H1 (cell line): ENCODE results near the gene ARHGEF4.

Experiments used
- ATF2 ChIP-seq: IDR thresholded peaks from 2 replicates; pipeline ENCODE4 v1.6.1; 2012; ENCODE audit warnings: low read length, inconsistent platforms
- ATF3 ChIP-seq: IDR thresholded peaks from 2 replicates; pipeline ENCODE4 v1.6.1; 2011; ENCODE audit warnings: low read depth, mild to moderate bottlenecking, low read length; ENCODE audit not compliant: insufficient read depth
- BRCA1 ChIP-seq: IDR thresholded peaks from 2 replicates; pipeline ENCODE4 v1.6.1; 2012; ENCODE audit warnings: low read depth, low read length, improper control_type of control experiment
- CHD1 ChIP-seq: IDR thresholded peaks from 2 replicates; pipeline ENCODE4 v1.6.1; 2012; ENCODE audit warnings: low read depth, low read length, improper control_type of control experiment
- CTCF ChIP-seq, 3 experiments: IDR thresholded peaks; 1 replicate in 2 of 3; 2 replicates in 1 of 3; pipeline versions ENCODE4 v1.5.1 to v1.6.1; 2011; ENCODE audit warnings: low read length in 3 of 3, mild to moderate bottlenecking in 3 of 3, inconsistent platforms in 2 of 3, low read depth in 1 of 3, moderate library complexity in 1 of 3; ENCODE audit not compliant: insufficient read depth in 1 of 3; ENCODE audit errors: control extremely low read depth in 1 of 3
- EP300 ChIP-seq, 2 experiments: IDR thresholded peaks; 1 replicate in 1 of 2; 2 replicates in 1 of 2; pipeline ENCODE4 v1.6.1; 2011 to 2012; ENCODE audit warnings: low read depth in 2 of 2, low read length in 2 of 2, mild to moderate bottlenecking in 2 of 2, borderline replicate concordance in 1 of 2, inconsistent platforms in 1 of 2, moderate library complexity in 1 of 2
- HDAC2 ChIP-seq, 2 experiments: fragments of 300-600 bp in 1 of 2; sonication (generic) in 1 of 2; IDR thresholded peaks; 2 replicates each; pipeline ENCODE4 v1.6.1; 2011 to 2012; ENCODE audit warnings: low read depth in 2 of 2, low read length in 2 of 2, mild to moderate bottlenecking in 2 of 2, moderate library complexity in 2 of 2, borderline replicate concordance in 1 of 2, inconsistent platforms in 1 of 2
- JUN ChIP-seq: IDR thresholded peaks from 2 replicates; pipeline ENCODE4 v1.6.1; 2011; ENCODE audit warnings: low read depth, mild to moderate bottlenecking, improper control_type of control experiment, low read length
- NRF1 ChIP-seq: IDR thresholded peaks from 2 replicates; pipeline ENCODE4 v1.6.1; 2011; ENCODE audit warnings: mild to moderate bottlenecking, low read depth, low read length, improper control_type of control experiment
- POLR2A ChIP-seq, 2 experiments: IDR thresholded peaks; 1 replicate in 1 of 2; 2 replicates in 1 of 2; pipeline ENCODE4 v1.6.1; 2011; ENCODE audit warnings: low read depth in 2 of 2, low read length in 2 of 2, mild to moderate bottlenecking in 2 of 2; ENCODE audit errors: control extremely low read depth in 1 of 2
- SP1 ChIP-seq: IDR thresholded peaks from 2 replicates; pipeline ENCODE4 v1.6.1; 2011; ENCODE audit warnings: low read depth, low read length
- TBP ChIP-seq: IDR thresholded peaks from 2 replicates; pipeline ENCODE4 v1.6.1; 2011; ENCODE audit warnings: low read depth, low read length, improper control_type of control experiment
- TCF12 ChIP-seq: IDR thresholded peaks from 2 replicates; pipeline ENCODE4 v1.6.1; 2011; ENCODE audit warnings: low read depth, mild to moderate bottlenecking, low read length

DNA sequence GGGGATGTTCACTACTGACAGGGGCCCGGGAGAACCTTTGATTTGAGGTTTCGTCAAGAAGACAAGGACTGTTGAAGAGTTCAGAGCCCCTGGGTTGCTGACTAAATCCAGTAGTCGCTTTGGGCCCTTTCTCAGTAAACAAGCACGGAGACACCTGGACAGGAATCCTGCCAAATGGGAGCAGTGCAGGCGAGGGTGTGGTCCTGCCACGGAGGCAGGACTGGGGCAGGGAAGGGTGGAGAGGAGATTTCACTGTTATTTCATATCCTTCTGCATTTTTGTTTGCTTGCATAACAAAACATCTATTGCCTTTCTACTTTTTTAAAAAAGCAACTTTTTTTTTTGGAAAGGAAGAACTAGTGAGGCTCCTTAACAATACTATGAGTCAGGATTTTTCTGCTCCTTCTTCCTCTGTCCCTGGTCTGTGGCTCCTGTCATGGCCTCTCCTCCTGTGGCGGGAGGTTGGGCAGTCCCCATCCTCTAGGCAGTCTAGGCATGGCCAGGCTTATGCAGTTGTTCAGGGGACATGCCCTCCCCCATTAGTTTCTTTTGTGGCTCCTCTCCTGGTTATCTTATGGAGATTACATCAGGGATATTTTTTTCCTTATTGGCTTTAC lies 57.7 kb downstream of the ARHGEF4 start:
- no peak for TF ChIP-seq BRCA1
- TF ChIP-seq CTCF (IDR thresholded peaks at IDR 0.05; ENCODE audit: control extremely low read depth in 1 of 3, insufficient read depth in 1 of 3, low read depth in 1 of 3, low read length in 3 of 3) = no peak
- TF ChIP-seq NRF1 = no peak
- no peak for TF ChIP-seq ATF3
- no peak for TF ChIP-seq TBP
- TF ChIP-seq SP1 = no peak
- no peak for TF ChIP-seq TCF12
- no peak for TF ChIP-seq CHD1
- no peak for TF ChIP-seq EP300 (IDR thresholded peaks at IDR 0.05; ENCODE audit: borderline replicate concordance in 1 of 2, low read depth in 2 of 2, low read length in 2 of 2)
- TF ChIP-seq POLR2A (IDR thresholded peaks at IDR 0.05; ENCODE audit: control extremely low read depth in 1 of 2, low read depth in 2 of 2, low read length in 2 of 2) = no peak
- TF ChIP-seq ATF2 = no peak
- TF ChIP-seq JUN = no peak
- no peak for TF ChIP-seq HDAC2 (IDR thresholded peaks at IDR 0.05; ENCODE audit: borderline replicate concordance in 1 of 2, low read depth in 2 of 2, low read length in 2 of 2)
